ENCODE data around the gene NIPA2. TPM values are rescaled to one million over a fixed set of nuclear protein-coding genes. Genes with fewer than 3 reads are reported as not detected.

NIPA2 gene
- total RNA-seq, 8 experiments from 2014 or later, result 24.0 to 93.4 (median 42.6) TPM

GRCh38 chr15:22810033-22810852 is 28.2 kb upstream of the NIPA2 start:
- no peak overlapping the region for H3K4me3 ChIP-seq
- H3K4me1 ChIP-seq (replicated peaks in 1 of 2), result no peaks in the 10 kb centered on the region
- no peak overlapping the region for H3K27ac ChIP-seq
- no peak for ATAC-seq (replicated peaks in 6 of 8)
- WGBS, 10 experiments, result 90 to 100% (median 95%) methylated on average over 2 to 8 of the region's 10 CpGs
- in situ Hi-C loops (cut with MboI; ENCODE audit: low pct_unique_long_range_greater_than_20kb in 2 of 9, low sequenced_read_pairs in 9 of 9, unreplicated experiment in 9 of 9), result no loop called here

- Histone ChIP-seq H3K4me3 (no peak overlapping the region), H3K27ac (no peak overlapping the region), H3K4me1 (replicated peaks in 1 of 2) (no peaks in the 10 kb centered on the region)
- no peak for ATAC-seq (replicated peaks in 6 of 8)
- 29 to 100% (median 97%) methylated on average over 1 to 8 of the region's 8 CpGs; no CpG with 5 or more reads in 2 of the 10 experiments for WGBS, 10 experiments
- in situ Hi-C loops (cut with MboI; ENCODE audit: low pct_unique_long_range_greater_than_20kb in 2 of 9, low sequenced_read_pairs in 9 of 9, unreplicated experiment in 9 of 9), result no loop called here
Observed at GRCh38 chr15:22810853-22811338, 27.6 kb upstream of the NIPA2 start.

GRCh38 chr15:22811640-22812039 is 26.8 kb upstream of the NIPA2 start:
- WGBS, 10 experiments, result 65 to 100% (median 83%) methylated on average over 1 to 5 of the region's 8 CpGs; no CpG with 5 or more reads in 4 of the 10 experiments
- Histone ChIP-seq H3K4me3 (no peak overlapping the region), H3K4me1 (replicated peaks in 1 of 2) (no peaks in the 10 kb centered on the region), H3K27ac (no peak overlapping the region)
- ATAC-seq (replicated peaks in 6 of 8), result peak in 5 of 8 experiments; percentile 50 to 79 (median 63)
- in situ Hi-C loops (cut with MboI; ENCODE audit: low pct_unique_long_range_greater_than_20kb in 2 of 9, low sequenced_read_pairs in 9 of 9, unreplicated experiment in 9 of 9), result no loop called here

GRCh38 chr15:22813844-22814243 is 24.6 kb upstream of the NIPA2 start:
- in situ Hi-C loops (cut with MboI; ENCODE audit: low pct_unique_long_range_greater_than_20kb in 2 of 9, low sequenced_read_pairs in 9 of 9, unreplicated experiment in 9 of 9), result no loop called here
- ATAC-seq (replicated peaks in 6 of 8), result no peak
- Histone ChIP-seq H3K4me1 (replicated peaks in 1 of 2) (no peaks in the 10 kb centered on the region), H3K4me3 (no peak overlapping the region), H3K27ac (no peak overlapping the region)
- WGBS, 10 experiments, result 80 to 100% (median 100%) methylated on average over 1 to 3 of the region's 3 CpGs; no CpG with 5 or more reads in 1 of the 10 experiments

- 93 to 100% (median 100%) methylated on average over 1 of the region's 1 CpG; no CpG with 5 or more reads in 3 of the 10 experiments for WGBS, 10 experiments
- in situ Hi-C loops (cut with MboI; ENCODE audit: low pct_unique_long_range_greater_than_20kb in 2 of 9, low sequenced_read_pairs in 9 of 9, unreplicated experiment in 9 of 9), result no loop called here
Observed at GRCh38 chr15:22815766-22816165, 22.7 kb upstream of the NIPA2 start.

GRCh38 chr15:22819651-22820050 is 18.8 kb upstream of the NIPA2 start:
- WGBS, 10 experiments, result 67 to 100% (median 90%) methylated on average over 1 to 2 of the region's 2 CpGs; no CpG with 5 or more reads in 3 of the 10 experiments
- in situ Hi-C loops (cut with MboI; ENCODE audit: low pct_unique_long_range_greater_than_20kb in 2 of 9, low sequenced_read_pairs in 9 of 9, unreplicated experiment in 9 of 9), result no loop called here
- Histone ChIP-seq H3K4me1 (replicated peaks in 1 of 2) (no peaks in the 10 kb centered on the region), H3K4me3 (no peak overlapping the region), H3K27ac (no peak overlapping the region)
- ATAC-seq (replicated peaks in 6 of 8), result no peak

More at GRCh38 chr15:22815766-22816165, 22.7 kb upstream of the NIPA2 start:
- no peaks in the 10 kb centered on the region for H3K4me1 ChIP-seq (replicated peaks in 1 of 2)
- no peak for ATAC-seq (replicated peaks in 6 of 8)
- no peak overlapping the region for H3K4me3 ChIP-seq
- no peak overlapping the region for H3K27ac ChIP-seq

GRCh38 chr15:22823495-22824128 is 14.9 kb upstream of the NIPA2 start:
- WGBS, 10 experiments, result 78 to 100% (median 98%) methylated on average over 3 to 11 of the region's 29 CpGs; no CpG with 5 or more reads in 1 of the 10 experiments

GRCh38 chr15:22827125-22827524 is 11.3 kb upstream of the NIPA2 start:
- no peak for ATAC-seq (replicated peaks in 6 of 8)
- in situ Hi-C loops (cut with MboI; ENCODE audit: low pct_unique_long_range_greater_than_20kb in 2 of 9, low sequenced_read_pairs in 9 of 9, unreplicated experiment in 9 of 9), result no loop called here
- 0 to 100% (median 29%) methylated on average over 1 of the region's 1 CpG; no CpG with 5 or more reads in 5 of the 10 experiments for WGBS, 10 experiments
- Histone ChIP-seq H3K4me3 (no peak overlapping the region), H3K27ac (no peak overlapping the region), H3K4me1 (replicated peaks in 1 of 2) (peaks cover 0 to 8% of the 10 kb centered on the region in 2 donors)

More at GRCh38 chr15:22823495-22824128, 14.9 kb upstream of the NIPA2 start:
- no peak overlapping the region for H3K4me3 ChIP-seq
- H3K4me1 ChIP-seq (replicated peaks in 1 of 2), result no peaks in the 10 kb centered on the region
- H3K27ac ChIP-seq, result no peak overlapping the region
- in situ Hi-C loops (cut with MboI; ENCODE audit: low pct_unique_long_range_greater_than_20kb in 2 of 9, low sequenced_read_pairs in 9 of 9, unreplicated experiment in 9 of 9), result no loop called here
- no peak for ATAC-seq (replicated peaks in 6 of 8)

- peaks cover 0 to 8% of the 10 kb centered on the region in 2 donors for H3K4me1 ChIP-seq (replicated peaks in 1 of 2)
- in situ Hi-C loops (cut with MboI; ENCODE audit: low pct_unique_long_range_greater_than_20kb in 2 of 9, low sequenced_read_pairs in 9 of 9, unreplicated experiment in 9 of 9), result no loop called here
- no peak overlapping the region for H3K4me3 ChIP-seq
- 20 to 100% (median 60%) methylated on average over 1 of the region's 1 CpG; no CpG with 5 or more reads in 3 of the 10 experiments for WGBS, 10 experiments
- ATAC-seq (replicated peaks in 6 of 8), result peak in 4 of 8 experiments; percentile 37 to 97 (median 64)
- H3K27ac ChIP-seq, result no peak overlapping the region
Observed at GRCh38 chr15:22831473-22831872, 7.0 kb upstream of the NIPA2 start.

GRCh38 chr15:22839046-22839695 is 705 bp downstream of the NIPA2 start:
- ATAC-seq (replicated peaks in 6 of 8), result no peak

GRCh38 chr15:22844421-22845288 is 6.2 kb downstream of the NIPA2 start:
- H3K27ac ChIP-seq, result no peak overlapping the region
- peaks cover 5 to 9% of the 10 kb centered on the region in 2 donors for H3K4me1 ChIP-seq (replicated peaks in 1 of 2)
- in situ Hi-C loops (cut with MboI; ENCODE audit: low pct_unique_long_range_greater_than_20kb in 2 of 9, low sequenced_read_pairs in 9 of 9, unreplicated experiment in 9 of 9), result no loop called here
- peak in 1 of 8 experiments; percentile 10 for ATAC-seq (replicated peaks in 6 of 8)
- no peak overlapping the region for H3K4me3 ChIP-seq
- WGBS, 10 experiments, result 40 to 96% (median 90%) methylated on average over 1 to 12 of the region's 19 CpGs; no CpG with 5 or more reads in 2 of the 10 experiments

More at GRCh38 chr15:22839046-22839695, 705 bp downstream of the NIPA2 start:
- 0 to 14% (median 1%) methylated on average over 1 to 15 of the region's 16 CpGs for WGBS, 10 experiments
- H3K27ac ChIP-seq, result peak overlapping the region; percentile 89 to 94
- peaks cover 5 to 9% of the 10 kb centered on the region in 2 donors for H3K4me1 ChIP-seq (replicated peaks in 1 of 2)
- peak overlapping the region; percentile 73 to 95 (median 85) for H3K4me3 ChIP-seq
- in situ Hi-C loops (cut with MboI; ENCODE audit: low pct_unique_long_range_greater_than_20kb in 2 of 9, low sequenced_read_pairs in 9 of 9, unreplicated experiment in 9 of 9), result no loop called here

- Histone ChIP-seq H3K4me3 (no peak overlapping the region), H3K4me1 (replicated peaks in 1 of 2) (peaks cover 2 to 4% of the 10 kb centered on the region in 2 donors), H3K27ac (no peak overlapping the region)
- in situ Hi-C loops (cut with MboI; ENCODE audit: low pct_unique_long_range_greater_than_20kb in 2 of 9, low sequenced_read_pairs in 9 of 9, unreplicated experiment in 9 of 9), result no loop called here
- 21 to 83% (median 49%) methylated on average over 1 to 2 of the region's 2 CpGs; no CpG with 5 or more reads in 3 of the 10 experiments for WGBS, 10 experiments
- ATAC-seq (replicated peaks in 6 of 8), result peak in 4 of 8 experiments; percentile 15 to 79 (median 70)
Observed at GRCh38 chr15:22845289-22845900, 6.9 kb downstream of the NIPA2 start.
